Activated CD4-positive, alpha-beta memory T cell treated with anti-CD3 and anti-CD28 coated beads for 36 hours (primary cell): Measurements from ENCODE around the gene ARFGAP3. TPM values are rescaled to one million over a fixed set of nuclear protein-coding genes. Genes with fewer than 3 reads are reported as not detected.

Source experiments
- CTCF ChIA-PET: fragments of 350-600 bp; sonication (Branson Sonifier 250); formaldehyde crosslinking; loops from one replicate; lab custom pipeline; 2021; ENCODE audit warnings: antibody characterized with exemption, inconsistent platforms; lab: Charles Lee
- POLR2A ChIA-PET: fragments of 350-600 bp; sonication (Branson Sonifier 250); formaldehyde crosslinking; loops from one replicate; lab custom pipeline; 2021; ENCODE audit warnings: antibody characterized with exemption; lab: Charles Lee
- DNase-seq: peaks from one replicate; pipeline ENCODE4 v3.0.0-alpha.2; 2020
- H3K27ac Mint-ChIP-seq: one replicate; pipeline ENCODE4 v1.8.0; 2021; ENCODE audit warnings: mixed read lengths
- H3K27me3 Mint-ChIP-seq: one replicate; pipeline ENCODE4 v1.8.0; 2021; ENCODE audit warnings: mixed read lengths
- H3K36me3 Mint-ChIP-seq: one replicate; pipeline ENCODE4 v1.8.0; 2021; ENCODE audit warnings: mixed read lengths
- H3K4me1 Mint-ChIP-seq: one replicate; pipeline ENCODE4 v1.8.0; 2021; ENCODE audit warnings: low read depth, mixed read lengths
- H3K4me3 Mint-ChIP-seq: one replicate; pipeline ENCODE4 v1.8.0; 2021; ENCODE audit warnings: mild to moderate bottlenecking, mixed read lengths
- H3K9me3 Mint-ChIP-seq: one replicate; pipeline ENCODE4 v1.8.0; 2021; ENCODE audit warnings: mixed read lengths
- intact Hi-C: fragments of 100-400 bp; cut with micrococcal nuclease; formaldehyde crosslinking; loops from one replicate; pipeline ENCODE4 v1.15.1; 2023
- total RNA-seq, 2 experiments: library from RNA; stranded (reverse); gene quantifications; one replicate each; pipeline ENCODE4 v1.2.3, GENCODE V29; 2021

ARFGAP3 gene
- total RNA-seq, 2 experiments from 2014 or later, result 40.6 to 45.5 TPM

- POLR2A ChIA-PET, result no interaction called here
- H3K36me3 Mint-ChIP-seq, result peaks cover 3% of the 10 kb centered on the region
- intact Hi-C loops, result no loop called here
- H3K27me3 Mint-ChIP-seq, result no peaks in the 10 kb centered on the region
- DNase-seq, result no peak
- H3K4me1 Mint-ChIP-seq, result peaks cover 45% of the 10 kb centered on the region
- no peaks in the 10 kb centered on the region for H3K9me3 Mint-ChIP-seq
- no peak overlapping the region for H3K27ac Mint-ChIP-seq
- no peak overlapping the region for H3K4me3 Mint-ChIP-seq
- CTCF ChIA-PET, result interaction anchor here (0.9 to 1.6 kb wide), 3 partner anchors 9 to 26 kb away, joined by 3 to 6 read pairs (median 4); no protein-coding TSS in a partner anchor
Observed at GRCh38 chr22:42892571-42893316, 35.7 kb upstream of the ARFGAP3 start.

GRCh38 chr22:42892156-42892555, 35.1 kb upstream of the ARFGAP3 start:
- Mint-ChIP-seq H3K4me1 (peaks cover 40% of the 10 kb centered on the region), H3K27me3 (no peaks in the 10 kb centered on the region), H3K36me3 (peaks cover 3% of the 10 kb centered on the region), H3K9me3 (no peaks in the 10 kb centered on the region), H3K4me3 (no peak overlapping the region), H3K27ac (no peak overlapping the region)
- CTCF ChIA-PET, result interaction anchor here (1.5 to 1.6 kb wide), 2 partner anchors 10 to 25 kb away, joined by 4 to 6 read pairs; no protein-coding TSS in a partner anchor
- POLR2A ChIA-PET, result no interaction called here
- intact Hi-C loops, result no loop called here
- no peak for DNase-seq

GRCh38 chr22:42891696-42892095, 34.6 kb upstream of the ARFGAP3 start:
- POLR2A ChIA-PET, result no interaction called here
- H3K27me3 Mint-ChIP-seq, result no peaks in the 10 kb centered on the region
- H3K4me3 Mint-ChIP-seq, result no peak overlapping the region
- peaks cover 38% of the 10 kb centered on the region for H3K4me1 Mint-ChIP-seq
- H3K27ac Mint-ChIP-seq, result no peak overlapping the region
- DNase-seq, result no peak
- H3K36me3 Mint-ChIP-seq, result peaks cover 3% of the 10 kb centered on the region
- no peaks in the 10 kb centered on the region for H3K9me3 Mint-ChIP-seq
- intact Hi-C loops, result no loop called here
- CTCF ChIA-PET, result interaction anchor here (0.6 to 1.6 kb wide), 2 partner anchors 25 to 31 kb away, joined by 4 read pairs; no protein-coding TSS in a partner anchor

GRCh38 chr22:42891008-42891407, 33.9 kb upstream of the ARFGAP3 start:
- Mint-ChIP-seq H3K4me1 (peaks cover 31% of the 10 kb centered on the region), H3K36me3 (peaks cover 3% of the 10 kb centered on the region), H3K27ac (peak overlapping the region; percentile 23), H3K9me3 (no peaks in the 10 kb centered on the region), H3K4me3 (no peak overlapping the region), H3K27me3 (no peaks in the 10 kb centered on the region)
- ChIA-PET CTCF (no interaction called here), POLR2A (no interaction called here)
- intact Hi-C loops, result no loop called here
- no peak for DNase-seq

- Mint-ChIP-seq H3K4me1 (peaks cover 16% of the 10 kb centered on the region), H3K27me3 (no peaks in the 10 kb centered on the region), H3K9me3 (no peaks in the 10 kb centered on the region), H3K36me3 (peaks cover 3% of the 10 kb centered on the region), H3K27ac (peak overlapping the region; percentile 61), H3K4me3 (no peak overlapping the region)
- intact Hi-C loops, result no loop called here
- CTCF ChIA-PET, result no interaction called here
- DNase-seq, result peak; percentile 10
- POLR2A ChIA-PET, result no interaction called here
Observed at GRCh38 chr22:42889304-42889703, 32.2 kb upstream of the ARFGAP3 start.

- Mint-ChIP-seq H3K27ac (no peak overlapping the region), H3K4me1 (peaks cover 10% of the 10 kb centered on the region), H3K4me3 (no peak overlapping the region), H3K36me3 (peaks cover 5% of the 10 kb centered on the region), H3K9me3 (no peaks in the 10 kb centered on the region), H3K27me3 (no peaks in the 10 kb centered on the region)
- intact Hi-C loops, result no loop called here
- POLR2A ChIA-PET, result interaction anchor here (0.6 kb wide), 1 partner anchor 1714 kb away, joined by 6 read pairs; no protein-coding TSS in a partner anchor
- no peak for DNase-seq
- CTCF ChIA-PET, result no interaction called here
Observed at GRCh38 chr22:42887523-42888507, 30.7 kb upstream of the ARFGAP3 start.

GRCh38 chr22:42887120-42887519, 30.0 kb upstream of the ARFGAP3 start:
- Mint-ChIP-seq H3K36me3 (peaks cover 5% of the 10 kb centered on the region), H3K9me3 (no peaks in the 10 kb centered on the region), H3K27me3 (no peaks in the 10 kb centered on the region), H3K4me3 (no peak overlapping the region), H3K27ac (no peak overlapping the region), H3K4me1 (peaks cover 10% of the 10 kb centered on the region)
- intact Hi-C loops, result no loop called here
- DNase-seq, result no peak
- ChIA-PET POLR2A (interaction anchor here (0.6 kb wide), 1 partner anchor 1715 kb away, joined by 6 read pairs; no protein-coding TSS in a partner anchor), CTCF (no interaction called here)

- H3K27me3 Mint-ChIP-seq, result no peaks in the 10 kb centered on the region
Observed at GRCh38 chr22:42885446-42885845, 28.4 kb upstream of the ARFGAP3 start.

GRCh38 chr22:42884616-42885375, 27.7 kb upstream of the ARFGAP3 start:
- Mint-ChIP-seq H3K27me3 (no peaks in the 10 kb centered on the region), H3K4me3 (no peak overlapping the region), H3K9me3 (no peaks in the 10 kb centered on the region), H3K36me3 (peaks cover 5% of the 10 kb centered on the region), H3K4me1 (peaks cover 10% of the 10 kb centered on the region), H3K27ac (no peak overlapping the region)
- POLR2A ChIA-PET, result interaction anchor here (0.6 kb wide), 1 partner anchor 265 kb away, joined by 3 read pairs; no protein-coding TSS in a partner anchor
- DNase-seq, result no peak
- intact Hi-C loops, result no loop called here
- CTCF ChIA-PET, result interaction anchor here (1.8 kb wide), 1 partner anchor 17 kb away, joined by 7 read pairs; no protein-coding TSS in a partner anchor

More at GRCh38 chr22:42885446-42885845, 28.4 kb upstream of the ARFGAP3 start:
- CTCF ChIA-PET, result interaction anchor here (1.8 kb wide), 1 partner anchor 18 kb away, joined by 7 read pairs; no protein-coding TSS in a partner anchor
- POLR2A ChIA-PET, result no interaction called here
- no peak overlapping the region for H3K4me3 Mint-ChIP-seq
- H3K9me3 Mint-ChIP-seq, result no peaks in the 10 kb centered on the region
- no peak for DNase-seq
- intact Hi-C loops, result no loop called here
- peaks cover 5% of the 10 kb centered on the region for H3K36me3 Mint-ChIP-seq
- H3K4me1 Mint-ChIP-seq, result peaks cover 10% of the 10 kb centered on the region
- no peak overlapping the region for H3K27ac Mint-ChIP-seq

- ChIA-PET POLR2A (interaction anchor here (0.6 kb wide), 1 partner anchor 265 kb away, joined by 3 read pairs; no protein-coding TSS in a partner anchor), CTCF (interaction anchor here (1.0 kb wide), 1 partner anchor 10 kb away, joined by 3 read pairs; no protein-coding TSS in a partner anchor)
- intact Hi-C loops, result no loop called here
- no peak overlapping the region for H3K27ac Mint-ChIP-seq
- H3K9me3 Mint-ChIP-seq, result no peaks in the 10 kb centered on the region
- H3K4me3 Mint-ChIP-seq, result no peak overlapping the region
- H3K4me1 Mint-ChIP-seq, result peaks cover 2% of the 10 kb centered on the region
- H3K27me3 Mint-ChIP-seq, result no peaks in the 10 kb centered on the region
- H3K36me3 Mint-ChIP-seq, result peaks cover 2% of the 10 kb centered on the region
- no peak for DNase-seq
Observed at GRCh38 chr22:42883970-42884369, 26.9 kb upstream of the ARFGAP3 start.

- intact Hi-C loops, result no loop called here
Observed at GRCh38 chr22:42883121-42883520, 26.0 kb upstream of the ARFGAP3 start.

More at GRCh38 chr22:42883121-42883520, 26.0 kb upstream of the ARFGAP3 start:
- ChIA-PET POLR2A (no interaction called here), CTCF (interaction anchor here (1.0 to 2.3 kb wide), 2 partner anchors 10 to 15 kb away, joined by 3 to 6 read pairs; no protein-coding TSS in a partner anchor)
- H3K27me3 Mint-ChIP-seq, result no peaks in the 10 kb centered on the region
- H3K36me3 Mint-ChIP-seq, result peaks cover 6% of the 10 kb centered on the region
- DNase-seq, result no peak
- H3K27ac Mint-ChIP-seq, result no peak overlapping the region
- H3K9me3 Mint-ChIP-seq, result no peaks in the 10 kb centered on the region
- no peak overlapping the region for H3K4me3 Mint-ChIP-seq
- no peaks in the 10 kb centered on the region for H3K4me1 Mint-ChIP-seq
